GM12873 (cell line): ENCODE data around the gene PKDREJ.

Experiments used
- CTCF ChIP-seq: IDR thresholded peaks from 2 replicates; pipeline ENCODE4 v1.5.1; 2012; ENCODE audit warnings: low read depth, mild to moderate bottlenecking, moderate library complexity, low read length, control low read depth; ENCODE audit not compliant: insufficient read depth; ENCODE audit errors: missing control alignments

PKDREJ gene

GRCh38 chr22:46238541-46238940 lies 24.6 kb downstream of the PKDREJ start:
- no peak for TF ChIP-seq CTCF

- TF ChIP-seq CTCF: no peak
Observed at GRCh38 chr22:46237453-46238124, 25.6 kb downstream of the PKDREJ start.

GRCh38 chr22:46234969-46235368 lies 28.2 kb downstream of the PKDREJ start:
- TF ChIP-seq CTCF: no peak

- TF ChIP-seq CTCF: no peak
Observed at GRCh38 chr22:46233231-46233630, 29.9 kb downstream of the PKDREJ start.

- no peak for TF ChIP-seq CTCF
Observed at GRCh38 chr22:46230262-46230901, 32.8 kb downstream of the PKDREJ start.

- no peak for TF ChIP-seq CTCF
Observed at GRCh38 chr22:46229701-46230100, 33.4 kb downstream of the PKDREJ start.

- no peak for TF ChIP-seq CTCF
Observed at GRCh38 chr22:46226577-46226976, 36.6 kb downstream of the PKDREJ start.
